Left cardiac atrium (tissue), 4 donors: ENCODE results near the gene MARCHF3. TPM values are rescaled to one million over a fixed set of nuclear protein-coding genes. Genes with fewer than 3 reads are reported as not detected.

Source experiments
- ATAC-seq, 2 donors: fragments of 200-7000 bp; cut with Tn5 transposase; one replicate each; pipeline ENCODE4 v1.9.1; 2020; ENCODE audit warnings: mild to moderate bottlenecking in 2 of 2, moderate library complexity in 2 of 2
- DNase-seq: peaks from one replicate; pipeline ENCODE4 v3.0.0-alpha.2; 2020
- intact Hi-C, 2 donors: fragments of 100-400 bp; cut with DNase I; formaldehyde crosslinking; loops; one replicate each; pipeline versions ENCODE4 v1.14.1 to v1.15.1; 2022 to 2023
- long read RNA-seq: library from polyadenylated mRNA; unstranded; transcript quantifications from one replicate; pipeline ENCODE4 v2.0.0, GENCODE V29; 2021
- total RNA-seq, 2 donors: library from RNA; stranded (reverse); fragmentation: NEBNext Ultra II Directional; extraction: Animal tissue kit (Norgen Biotek cat#: 25700); gene quantifications; one replicate each; pipeline ENCODE4 v1.2.1, GENCODE V29; 2021
- donor health status: DM: no; HTN: yes; CAD: no.
- donor health status: DM: no; HTN: yes; CAD: no; lungs with severe emphysema.
- donor health status: DM: yes; HTN: yes; CAD: no.
- donor health status: Dilated cardiomyopathy.

MARCHF3 gene
- total RNA-seq: 10 to 100 TPM; 17.4 to 23.8 TPM
- long read RNA-seq, full-length matches to known transcripts: 33 of 44 reads
- long read RNA-seq, partial matches to known transcripts: 3 of 44 reads
- long read RNA-seq, other reads (novel, unspliced or antisense): 8 of 44 reads

- DNase-seq (peak; percentile 96), ATAC-seq (peak; percentile 99)
- intact Hi-C loops: loop anchor here in 1 of 2 donors (5.0 kb wide), 1 partner anchor 113 kb away; no protein-coding TSS in a partner anchor
Measured at GRCh38 chr5:127030259-127031146, at the start of gene MARCHF3. Gene MARCHF3, minus strand, starts transcription at chr5:127030558. Its CDS starts 112,387 bp downstream, at chr5:126918171.

- intact Hi-C loops: no loop called here
- no peak for ATAC-seq
Measured at GRCh38 chr5:127079994-127080491, 49.7 kb upstream of the MARCHF3 start.

GRCh38 chr5:127077366-127077765 lies 47.0 kb upstream of the MARCHF3 start:
- intact Hi-C loops: no loop called here
- DNase-seq (no peak), ATAC-seq (no peak)

More at GRCh38 chr5:127079994-127080491, 49.7 kb upstream of the MARCHF3 start:
- DNase-seq: no peak

- ATAC-seq (peak in 1 of 2 donors; percentile 42), DNase-seq (peak; percentile 47)
- intact Hi-C loops: no loop called here
Measured at GRCh38 chr5:127076315-127077129, 46.2 kb upstream of the MARCHF3 start.

GRCh38 chr5:127074466-127074865 lies 44.1 kb upstream of the MARCHF3 start:
- DNase-seq: no peak
- intact Hi-C loops: loop anchor here in 1 of 2 donors (5.0 kb wide), 1 partner anchor 37 kb away; no protein-coding TSS in a partner anchor
- ATAC-seq: no peak

GRCh38 chr5:127072861-127073846 lies 42.8 kb upstream of the MARCHF3 start, which contains the start of gene C5orf63:
Gene C5orf63, minus strand, starts transcription at chr5:127073502. Its CDS starts 14,507 bp downstream, at chr5:127058995.
- intact Hi-C loops: loop anchor here in 1 of 2 donors (5.0 kb wide), 1 partner anchor 36 kb away; no protein-coding TSS in a partner anchor
- ATAC-seq: peak; percentile 93 to 96
- peak; percentile 69 for DNase-seq

- intact Hi-C loops: loop anchor here in 1 of 2 donors (5.0 kb wide), 1 partner anchor 33 kb away; no protein-coding TSS in a partner anchor
- ATAC-seq (no peak), DNase-seq (no peak)
Measured at GRCh38 chr5:127070243-127070642, 39.9 kb upstream of the MARCHF3 start.

GRCh38 chr5:127068493-127069214 lies 38.3 kb upstream of the MARCHF3 start:
- ATAC-seq (no peak), DNase-seq (peak; percentile 42)
- intact Hi-C loops: no loop called here

- intact Hi-C loops: no loop called here
- DNase-seq: no peak
- no peak for ATAC-seq
Measured at GRCh38 chr5:127066721-127067120, 36.4 kb upstream of the MARCHF3 start.

- no peak for DNase-seq
- intact Hi-C loops: no loop called here
- no peak for ATAC-seq
Measured at GRCh38 chr5:127064253-127064840, 34.0 kb upstream of the MARCHF3 start.

GRCh38 chr5:127063257-127063913 lies 33.0 kb upstream of the MARCHF3 start:
- ATAC-seq: no peak
- intact Hi-C loops: no loop called here
- DNase-seq: no peak

GRCh38 chr5:127061956-127062355 lies 31.6 kb upstream of the MARCHF3 start:
- intact Hi-C loops: no loop called here
- no peak for ATAC-seq
- no peak for DNase-seq

GRCh38 chr5:127061537-127061936 lies 31.2 kb upstream of the MARCHF3 start:
- DNase-seq (no peak), ATAC-seq (no peak)
- intact Hi-C loops: no loop called here

GRCh38 chr5:127060470-127060985 lies 30.2 kb upstream of the MARCHF3 start:
- DNase-seq: no peak
- intact Hi-C loops: no loop called here
- ATAC-seq: no peak

- no peak for ATAC-seq
- intact Hi-C loops: no loop called here
- DNase-seq: no peak
Measured at GRCh38 chr5:127056896-127057295, 26.5 kb upstream of the MARCHF3 start.
